ENCODE results near the gene PLEKHN1. TPM values are rescaled to one million over a fixed set of nuclear protein-coding genes. Genes with fewer than 3 reads are reported as not detected.

The PLEKHN1 gene
- total RNA-seq, 1 donor from 2014 or later: 1.6 TPM

DNA sequence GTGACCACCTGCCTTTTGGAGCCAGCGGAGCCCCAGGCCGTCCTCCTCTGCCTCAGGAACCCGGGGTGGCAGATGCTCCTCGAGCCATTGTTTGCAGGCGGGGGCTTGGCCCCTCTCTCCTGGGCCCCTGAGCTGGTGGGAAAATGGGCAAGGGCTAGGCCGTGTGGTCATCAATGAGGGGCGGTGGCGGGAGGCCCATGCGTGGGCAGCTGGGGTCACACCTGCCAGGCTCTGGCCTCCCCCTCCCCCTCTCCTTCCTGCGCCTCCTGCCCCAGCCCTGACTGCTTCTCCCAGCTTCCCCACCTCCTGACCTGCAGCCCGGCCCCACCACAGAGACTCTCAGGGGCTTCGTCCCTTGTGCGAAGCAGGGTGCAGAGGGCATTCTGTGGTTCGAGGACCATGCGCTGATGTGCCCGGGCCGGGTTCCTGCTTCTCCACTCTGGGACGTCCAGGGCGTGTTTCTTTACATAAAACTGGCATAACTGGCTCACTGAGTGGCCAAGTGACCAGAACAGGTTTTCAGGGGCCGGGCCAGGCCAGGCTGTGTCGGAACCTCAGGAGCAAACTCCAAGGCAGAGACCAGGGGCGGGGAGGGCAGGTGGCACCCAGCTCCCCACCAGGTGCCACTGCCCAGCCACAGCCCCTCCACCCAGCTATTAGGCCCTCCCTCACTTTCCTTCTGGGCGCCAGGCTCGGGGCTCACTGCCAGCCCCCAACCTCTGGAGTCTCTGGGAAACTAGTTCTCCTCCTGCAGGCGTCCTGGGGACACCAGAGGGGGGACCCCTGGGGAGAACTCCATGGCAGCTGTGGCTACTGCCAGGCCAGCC lies 33.3 kb upstream of the PLEKHN1 start:
- no peak for FAIRE-seq

DNA sequence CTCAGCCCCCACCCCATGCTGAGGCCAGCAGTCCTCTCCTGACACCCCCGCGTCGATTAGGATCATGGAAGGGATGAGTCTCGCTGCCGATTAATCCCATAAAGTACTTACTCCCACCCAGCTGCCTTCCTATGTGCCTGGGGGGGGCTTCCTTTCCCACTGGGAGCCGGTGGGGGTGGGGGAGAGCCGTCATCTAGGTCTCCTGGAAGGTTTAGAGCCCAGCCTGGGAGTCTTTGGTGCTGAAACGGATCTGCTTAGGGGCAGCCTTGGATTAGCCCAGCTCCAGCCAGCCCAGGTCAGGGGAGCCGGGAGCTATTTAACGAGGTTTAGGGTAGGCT lies 32.7 kb upstream of the PLEKHN1 start:
- TF ChIP-seq, protein P1, sequence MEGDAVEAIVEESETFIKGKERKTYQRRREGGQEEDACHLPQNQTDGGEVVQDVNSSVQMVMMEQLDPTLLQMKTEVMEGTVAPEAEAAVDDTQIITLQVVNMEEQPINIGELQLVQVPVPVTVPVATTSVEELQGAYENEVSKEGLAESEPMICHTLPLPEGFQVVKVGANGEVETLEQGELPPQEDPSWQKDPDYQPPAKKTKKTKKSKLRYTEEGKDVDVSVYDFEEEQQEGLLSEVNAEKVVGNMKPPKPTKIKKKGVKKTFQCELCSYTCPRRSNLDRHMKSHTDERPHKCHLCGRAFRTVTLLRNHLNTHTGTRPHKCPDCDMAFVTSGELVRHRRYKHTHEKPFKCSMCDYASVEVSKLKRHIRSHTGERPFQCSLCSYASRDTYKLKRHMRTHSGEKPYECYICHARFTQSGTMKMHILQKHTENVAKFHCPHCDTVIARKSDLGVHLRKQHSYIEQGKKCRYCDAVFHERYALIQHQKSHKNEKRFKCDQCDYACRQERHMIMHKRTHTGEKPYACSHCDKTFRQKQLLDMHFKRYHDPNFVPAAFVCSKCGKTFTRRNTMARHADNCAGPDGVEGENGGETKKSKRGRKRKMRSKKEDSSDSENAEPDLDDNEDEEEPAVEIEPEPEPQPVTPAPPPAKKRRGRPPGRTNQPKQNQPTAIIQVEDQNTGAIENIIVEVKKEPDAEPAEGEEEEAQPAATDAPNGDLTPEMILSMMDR (IDR thresholded peaks at IDR 0.05; ENCODE audit: insufficient read depth, low read length, severe bottlenecking): no peak
- FAIRE-seq: no peak

More for the DNA sequence above, 33.3 kb upstream of the PLEKHN1 start:
- no peak overlapping the region for H3K4me3 ChIP-seq (ENCODE audit: low read depth, low read length)
- no peaks in the 10 kb centered on the region for H3K36me3 ChIP-seq (ENCODE audit: control insufficient read depth, insufficient read depth, low read length)
- DNase-seq (ENCODE audit: low read depth): no peak
- H3K27me3 ChIP-seq (ENCODE audit: control insufficient read depth, insufficient read depth, low read length): peaks cover 30% of the 10 kb centered on the region
- TF ChIP-seq, protein P1 (IDR thresholded peaks at IDR 0.05; ENCODE audit: insufficient read depth, low read length, severe bottlenecking): no peak

DNA sequence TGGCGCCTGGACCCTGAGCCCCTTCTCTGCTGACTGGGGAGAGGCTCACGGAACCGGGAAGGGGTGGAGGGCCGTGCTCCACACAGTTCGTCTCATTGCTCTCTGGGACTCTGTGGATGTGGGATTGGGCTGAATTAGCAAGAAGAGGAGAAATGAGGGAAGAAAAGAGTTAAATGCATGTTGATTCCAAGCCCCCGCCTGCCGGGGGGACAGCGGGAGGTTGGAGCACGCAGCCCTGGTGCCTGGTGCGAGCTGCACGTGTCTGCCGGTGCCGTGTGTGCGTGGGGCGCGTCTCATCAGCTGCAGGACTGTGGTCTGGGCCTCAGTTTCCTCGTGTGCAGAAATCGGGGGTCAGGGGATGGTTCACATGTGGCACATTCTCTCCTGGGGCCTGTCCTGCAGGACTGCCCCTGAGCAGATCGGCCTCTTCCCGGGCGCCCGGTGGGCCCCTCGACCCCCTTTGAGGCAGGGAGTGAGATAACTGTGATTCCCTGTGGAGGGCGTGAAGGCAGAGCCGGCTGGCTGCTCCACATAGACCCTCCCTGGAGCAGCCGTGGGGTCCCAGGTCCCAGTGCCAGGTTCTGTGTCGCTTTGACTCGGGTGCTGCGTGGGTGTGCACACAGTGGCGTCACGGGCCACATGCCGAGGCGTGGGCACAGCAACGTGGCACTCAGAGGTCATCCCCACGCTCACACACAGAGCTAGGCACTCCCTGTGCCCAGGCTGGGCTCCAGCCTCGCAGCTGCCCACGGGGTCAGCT lies 31.1 kb upstream of the PLEKHN1 start:
- no peak overlapping the region for H3K4me3 ChIP-seq (ENCODE audit: low read depth, low read length)
- TF ChIP-seq, protein P1 (IDR thresholded peaks at IDR 0.05; ENCODE audit: insufficient read depth, low read length, severe bottlenecking): no peak
- H3K27me3 ChIP-seq (ENCODE audit: control insufficient read depth, insufficient read depth, low read length): peaks cover 29% of the 10 kb centered on the region
- H3K36me3 ChIP-seq (ENCODE audit: control insufficient read depth, insufficient read depth, low read length): no peaks in the 10 kb centered on the region
- DNase-seq (ENCODE audit: low read depth) (no peak), FAIRE-seq (no peak)

More for the DNA sequence above, 32.7 kb upstream of the PLEKHN1 start:
- H3K4me3 ChIP-seq (ENCODE audit: low read depth, low read length): no peak overlapping the region
- DNase-seq (ENCODE audit: low read depth): no peak
- H3K36me3 ChIP-seq (ENCODE audit: control insufficient read depth, insufficient read depth, low read length): no peaks in the 10 kb centered on the region
- H3K27me3 ChIP-seq (ENCODE audit: control insufficient read depth, insufficient read depth, low read length): peaks cover 27% of the 10 kb centered on the region

DNA sequence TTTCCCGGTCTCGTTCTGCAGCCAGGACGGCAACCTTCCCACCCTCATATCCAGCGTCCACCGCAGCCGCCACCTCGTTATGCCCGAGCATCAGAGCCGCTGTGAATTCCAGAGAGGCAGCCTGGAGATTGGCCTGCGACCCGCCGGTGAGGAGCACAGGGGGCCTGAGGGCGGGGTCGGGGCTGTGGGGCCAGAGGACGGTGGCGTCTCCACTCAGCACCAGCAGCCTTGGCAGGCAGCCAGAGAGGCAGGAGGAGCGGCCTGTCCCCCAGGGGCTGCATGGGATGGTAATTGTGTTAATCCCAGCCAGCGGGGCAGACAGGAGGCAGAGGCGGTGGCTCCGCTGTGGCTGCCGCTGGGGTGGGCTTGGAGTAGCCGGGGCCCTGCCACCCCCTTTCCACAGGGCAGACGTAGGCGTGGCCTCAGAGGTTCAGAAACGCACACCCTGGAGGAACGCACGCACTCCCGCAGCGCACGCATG lies 30.5 kb upstream of the PLEKHN1 start:
- TF ChIP-seq, protein P1 (IDR thresholded peaks at IDR 0.05; ENCODE audit: insufficient read depth, low read length, severe bottlenecking): no peak
- Histone ChIP-seq H3K4me3 (ENCODE audit: low read depth, low read length) (no peak overlapping the region), H3K27me3 (ENCODE audit: control insufficient read depth, insufficient read depth, low read length) (peaks cover 32% of the 10 kb centered on the region), H3K36me3 (ENCODE audit: control insufficient read depth, insufficient read depth, low read length) (no peaks in the 10 kb centered on the region)
- DNase-seq (ENCODE audit: low read depth): no peak
- FAIRE-seq: no peak

DNA sequence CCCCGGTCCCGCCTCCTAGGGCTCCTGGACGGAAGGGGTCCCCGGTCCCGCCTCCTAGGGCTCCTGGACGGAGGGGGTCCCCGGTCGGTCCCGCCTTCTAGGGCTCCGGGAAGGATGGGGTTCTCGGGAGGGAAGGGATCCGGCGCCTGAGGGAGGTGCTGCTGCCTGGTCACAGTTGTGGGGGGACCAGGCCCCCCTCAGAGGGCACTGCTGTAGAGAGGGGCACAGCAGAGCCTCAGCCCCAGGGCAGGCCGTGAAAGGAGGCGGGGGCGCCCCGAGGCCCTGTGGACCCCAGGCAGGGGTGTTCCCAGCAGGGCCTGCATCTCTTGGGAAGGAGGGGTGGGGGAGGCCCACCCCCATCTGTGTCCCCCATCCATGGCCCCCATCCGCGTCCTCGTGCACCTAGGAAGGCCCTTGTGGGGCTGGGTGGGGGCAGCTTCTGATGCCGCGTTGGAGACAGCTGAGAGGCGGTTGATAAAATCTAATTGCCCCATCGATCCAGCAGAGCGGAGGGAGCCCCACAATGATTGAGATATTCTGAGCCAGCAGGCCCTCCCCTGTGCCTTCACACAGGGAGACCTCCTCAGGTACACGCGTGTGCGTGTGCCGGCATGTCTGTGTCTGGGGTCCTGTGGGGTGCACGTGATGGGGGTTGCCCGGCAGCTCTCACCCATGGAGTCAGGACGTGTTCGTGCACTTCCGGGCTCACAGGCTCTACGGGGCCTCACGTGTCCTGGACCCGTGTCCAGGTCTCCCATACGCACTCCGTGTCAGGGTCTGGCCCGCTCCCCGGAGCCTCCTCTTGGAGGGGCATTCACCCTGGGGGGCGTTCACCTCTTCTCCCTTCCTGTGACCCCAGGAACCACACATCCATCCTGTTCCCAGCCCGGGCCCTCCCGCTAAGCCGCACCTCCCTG lies 29.7 kb upstream of the PLEKHN1 start:
- Histone ChIP-seq H3K36me3 (ENCODE audit: control insufficient read depth, insufficient read depth, low read length) (no peaks in the 10 kb centered on the region), H3K4me3 (ENCODE audit: low read depth, low read length) (no peak overlapping the region), H3K27me3 (ENCODE audit: control insufficient read depth, insufficient read depth, low read length) (peaks cover 39% of the 10 kb centered on the region)
- no peak for FAIRE-seq
- TF ChIP-seq, protein P1 (IDR thresholded peaks at IDR 0.05; ENCODE audit: insufficient read depth, low read length, severe bottlenecking): no peak
- DNase-seq (ENCODE audit: low read depth): no peak

Data from bronchial epithelial cell (primary cell).